Lower leg skin (tissue), 4 donors: ENCODE measurements around the gene RAB26. TPM values are rescaled to one million over a fixed set of nuclear protein-coding genes. Genes with fewer than 3 reads are reported as not detected.

ENCODE experiments used
- DNase-seq, 2 donors: peaks; one replicate each; pipeline ENCODE4 v3.0.0-alpha.2; 2019; ENCODE audit warnings: low spot score in 2 of 2
- H3K4me3 ChIP-seq: fragments of 200-600 bp; sonication (generic); 2 replicates; pipeline ENCODE4 v1.5.1; 2017; ENCODE audit warnings: mild to moderate bottlenecking, low read depth; ENCODE audit not compliant: poor library complexity, severe bottlenecking
- POLR2A ChIP-seq, 2 donors: fragments of 450-650 bp; IDR thresholded peaks; one replicate each; pipeline ENCODE4 v1.6.1; 2016 to 2017; ENCODE audit warnings: antibody characterized with exemption in 2 of 2, mild to moderate bottlenecking in 1 of 2, moderate library complexity in 1 of 2
- WGBS, 2 donors: methylation state at CpG; one replicate each; pipeline ENCODE4 v1.1.5; 2018; 5-methylcytosine and 5-hydroxymethylcytosine counted together
- intact Hi-C: fragments of 100-400 bp; cut with DNase I; formaldehyde crosslinking; loops from one replicate; pipeline ENCODE4 v1.15.0; 2023; ENCODE audit warnings: low total_unique reads
- total RNA-seq, 4 donors: library from RNA; depleted of rRNA; stranded (reverse); fragments of >200 nt; gene quantifications; one replicate each; pipeline ENCODE4 v1.1.0, GENCODE V29; 2016
- TF ChIP-seq, protein P1 (sequence below), 3 donors: fragments of 450-650 bp; IDR thresholded peaks; one replicate each; pipeline ENCODE4 v1.5.1; 2016; ENCODE audit warnings: antibody characterized with exemption in 3 of 3, mild to moderate bottlenecking in 3 of 3, moderate library complexity in 2 of 3

The RAB26 gene
- total RNA-seq, 4 donors from 2014 or later, result 1.6 to 2.9 (median 2.0) TPM; not detected in 1

DNA sequence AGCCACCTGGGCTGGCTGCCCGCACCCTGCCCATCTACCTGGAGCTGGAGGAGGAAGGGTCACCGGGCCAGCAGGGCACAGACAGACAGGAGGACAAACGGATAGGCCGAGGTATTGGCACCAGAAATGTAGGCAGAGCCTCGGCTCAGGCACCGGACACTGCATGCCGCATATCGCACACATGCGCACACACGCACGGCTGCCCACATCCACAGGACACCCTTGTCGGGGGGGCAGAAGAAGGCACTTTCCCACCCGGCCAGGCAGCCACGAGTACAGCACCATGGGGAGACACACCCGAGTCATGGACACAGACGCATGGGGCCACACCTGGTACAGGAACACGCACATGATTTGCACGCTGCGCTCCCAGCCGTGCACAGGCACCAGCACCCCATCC is 33.5 kb downstream of the RAB26 start:
- no peak for DNase-seq
- intact Hi-C loops, result no loop called here
- H3K4me3 ChIP-seq, result no peak overlapping the region
- 89 to 94% methylated on average over 20 of the region's 20 CpGs for WGBS, 2 donors
- no peak for TF ChIP-seq POLR2A (IDR thresholded peaks at IDR 0.05)

DNA sequence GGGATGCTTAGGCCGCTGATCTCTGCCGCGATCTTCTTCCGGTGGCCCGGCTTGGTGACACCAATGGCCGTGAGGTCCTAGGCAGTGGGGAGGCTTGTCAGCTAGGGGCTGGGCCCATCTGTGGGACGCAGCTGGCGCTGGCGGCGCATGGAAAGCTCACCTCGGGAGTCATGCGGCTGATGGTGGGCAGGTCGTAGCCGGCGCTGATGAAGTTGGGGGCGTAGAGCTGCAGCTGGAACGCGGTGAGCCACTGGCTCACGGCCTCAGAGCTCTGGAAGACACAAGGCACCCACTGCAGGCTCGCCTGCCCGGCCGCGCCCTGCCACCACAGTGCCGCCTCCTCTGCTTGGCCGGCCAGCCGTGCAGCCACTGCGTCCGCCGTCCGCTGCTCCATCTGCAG is 35.2 kb downstream of the RAB26 start:
- intact Hi-C loops, result no loop called here
- WGBS, 2 donors, result 89 to 97% methylated on average over 17 to 26 of the region's 30 CpGs
- no peak for DNase-seq
- no peak overlapping the region for H3K4me3 ChIP-seq
- TF ChIP-seq, protein P1, sequence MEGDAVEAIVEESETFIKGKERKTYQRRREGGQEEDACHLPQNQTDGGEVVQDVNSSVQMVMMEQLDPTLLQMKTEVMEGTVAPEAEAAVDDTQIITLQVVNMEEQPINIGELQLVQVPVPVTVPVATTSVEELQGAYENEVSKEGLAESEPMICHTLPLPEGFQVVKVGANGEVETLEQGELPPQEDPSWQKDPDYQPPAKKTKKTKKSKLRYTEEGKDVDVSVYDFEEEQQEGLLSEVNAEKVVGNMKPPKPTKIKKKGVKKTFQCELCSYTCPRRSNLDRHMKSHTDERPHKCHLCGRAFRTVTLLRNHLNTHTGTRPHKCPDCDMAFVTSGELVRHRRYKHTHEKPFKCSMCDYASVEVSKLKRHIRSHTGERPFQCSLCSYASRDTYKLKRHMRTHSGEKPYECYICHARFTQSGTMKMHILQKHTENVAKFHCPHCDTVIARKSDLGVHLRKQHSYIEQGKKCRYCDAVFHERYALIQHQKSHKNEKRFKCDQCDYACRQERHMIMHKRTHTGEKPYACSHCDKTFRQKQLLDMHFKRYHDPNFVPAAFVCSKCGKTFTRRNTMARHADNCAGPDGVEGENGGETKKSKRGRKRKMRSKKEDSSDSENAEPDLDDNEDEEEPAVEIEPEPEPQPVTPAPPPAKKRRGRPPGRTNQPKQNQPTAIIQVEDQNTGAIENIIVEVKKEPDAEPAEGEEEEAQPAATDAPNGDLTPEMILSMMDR (IDR thresholded peaks at IDR 0.05), result no peak
- TF ChIP-seq POLR2A (IDR thresholded peaks at IDR 0.05), result no peak

DNA sequence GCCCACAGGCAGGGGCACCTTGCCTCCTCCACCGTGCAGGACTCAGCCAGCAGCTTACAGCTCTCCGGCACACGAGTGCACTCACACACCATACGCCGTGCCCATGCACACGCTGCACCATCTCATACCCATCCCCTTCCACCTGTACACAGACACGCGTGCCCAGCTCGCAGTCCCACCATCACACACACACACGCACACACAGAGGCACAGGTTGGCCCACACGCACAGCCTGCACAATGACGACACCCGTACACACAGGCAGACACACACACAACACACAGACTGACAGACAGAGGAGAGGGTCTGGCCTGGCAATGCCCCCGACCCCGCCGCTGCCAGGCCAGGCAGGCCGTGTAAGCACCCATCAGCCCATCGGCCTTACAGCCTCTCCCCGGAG is 35.9 kb downstream of the RAB26 start:
- H3K4me3 ChIP-seq, result no peak overlapping the region
- TF ChIP-seq, protein P1 (IDR thresholded peaks at IDR 0.05), result no peak
- no peak for TF ChIP-seq POLR2A (IDR thresholded peaks at IDR 0.05)
- intact Hi-C loops, result no loop called here
- DNase-seq, result no peak
- WGBS, 2 donors, result 79 to 85% methylated on average over 16 to 19 of the region's 19 CpGs

DNA sequence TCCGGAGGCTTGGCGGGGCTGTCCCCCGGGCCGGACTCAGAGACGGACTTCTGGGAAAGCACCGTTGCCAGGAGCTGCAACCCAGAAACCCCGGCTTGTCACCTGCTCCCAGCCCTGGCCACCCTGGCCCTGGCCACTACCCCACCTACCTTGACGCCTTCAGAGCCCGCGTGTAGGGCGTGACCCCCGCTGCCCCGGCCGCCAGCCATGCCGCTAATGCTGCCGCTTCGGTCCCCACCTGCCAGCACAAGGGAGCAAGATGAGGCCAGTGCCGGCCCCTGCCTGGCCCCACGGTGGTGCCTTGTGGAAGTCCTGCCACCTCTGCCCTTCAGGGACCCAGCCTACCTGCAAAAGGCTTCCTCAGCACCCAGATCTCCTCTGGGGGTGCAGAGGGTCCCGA is 36.5 kb downstream of the RAB26 start:
- H3K4me3 ChIP-seq, result no peak overlapping the region
- TF ChIP-seq POLR2A (IDR thresholded peaks at IDR 0.05), result no peak
- TF ChIP-seq, protein P1 (IDR thresholded peaks at IDR 0.05), result no peak
- intact Hi-C loops, result no loop called here
- whole genome bisulfite sequencing, 2 donors, result 81 to 82% methylated on average over 19 to 20 of the region's 20 CpGs
- DNase-seq, result no peak

DNA sequence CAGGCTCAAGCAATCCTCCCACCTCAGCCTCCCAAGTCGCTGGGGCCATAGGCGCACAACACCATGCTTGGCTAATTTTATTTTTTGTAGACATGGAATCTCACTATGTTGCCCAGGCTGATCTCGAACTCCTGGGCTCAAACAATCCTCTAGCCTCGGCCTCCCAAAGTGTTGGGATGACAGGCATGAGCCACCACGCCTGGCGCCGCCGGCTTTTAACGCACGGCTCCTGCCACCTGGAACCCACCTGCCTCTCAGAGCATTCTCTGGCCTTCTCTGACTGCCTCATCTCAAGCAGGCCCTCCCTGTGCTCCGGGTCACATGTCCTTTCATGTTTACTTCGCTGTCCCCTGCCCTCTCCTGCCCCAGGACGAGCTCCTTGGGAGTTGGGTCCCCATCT is 37.6 kb downstream of the RAB26 start:
- no peak overlapping the region for H3K4me3 ChIP-seq
- intact Hi-C loops, result no loop called here
- TF ChIP-seq POLR2A (IDR thresholded peaks at IDR 0.05), result no peak
- TF ChIP-seq, protein P1 (IDR thresholded peaks at IDR 0.05), result no peak
- no peak for DNase-seq
- 91% methylated on average over 13 of the region's 13 CpGs for WGBS, 2 donors

DNA sequence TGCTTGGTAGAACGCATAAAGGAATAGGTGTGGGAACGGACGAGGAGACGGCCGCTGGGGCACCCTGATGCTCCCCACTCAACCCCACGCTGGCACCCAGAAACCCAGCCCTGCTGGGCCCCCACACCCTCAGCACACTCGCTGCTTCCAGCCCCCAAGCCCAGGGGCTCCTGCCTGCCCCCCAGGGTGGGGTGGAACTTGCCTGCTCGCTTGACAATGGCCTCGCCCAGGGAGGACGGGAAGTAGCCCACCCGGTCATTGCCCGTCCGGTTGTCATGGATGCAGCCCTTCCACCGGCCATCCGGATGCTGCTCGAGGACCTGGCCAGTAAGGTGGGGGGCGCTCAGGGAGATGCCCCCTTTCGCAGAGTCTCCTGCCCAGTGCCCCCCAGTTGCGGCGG is 38.1 kb downstream of the RAB26 start:
- no peak for DNase-seq
- TF ChIP-seq POLR2A (IDR thresholded peaks at IDR 0.05), result no peak
- TF ChIP-seq, protein P1 (IDR thresholded peaks at IDR 0.05), result no peak
- intact Hi-C loops, result no loop called here
- no peak overlapping the region for H3K4me3 ChIP-seq
- WGBS, 2 donors, result 89 to 94% methylated on average over 8 to 19 of the region's 20 CpGs
